Ishikawa (cell line): ENCODE measurements around the gene LRFN2.

Experiments
- CEBPB ChIP-seq: IDR thresholded peaks from 2 replicates; pipeline ENCODE4 v1.6.1; 2012
- CREB1 ChIP-seq: IDR thresholded peaks from 2 replicates; pipeline ENCODE4 v1.6.1; 2012; ENCODE audit warnings: low read depth
- EGR1 ChIP-seq: IDR thresholded peaks from 2 replicates; pipeline ENCODE4 v1.6.1; 2012
- EP300 ChIP-seq: IDR thresholded peaks from 2 replicates; pipeline ENCODE4 v1.6.1; 2012; ENCODE audit warnings: borderline replicate concordance
- FOXM1 ChIP-seq: IDR thresholded peaks from 2 replicates; pipeline ENCODE4 v1.6.1; 2012; ENCODE audit warnings: low read depth, borderline replicate concordance
- NFIC ChIP-seq: IDR thresholded peaks from 2 replicates; pipeline ENCODE4 v1.6.1; 2012
- RAD21 ChIP-seq: IDR thresholded peaks from 2 replicates; pipeline ENCODE4 v1.6.1; 2012; ENCODE audit warnings: low read depth
- REST ChIP-seq: IDR thresholded peaks from 2 replicates; pipeline ENCODE4 v1.6.1; 2012; ENCODE audit warnings: low read depth, mild to moderate bottlenecking
- TAF1 ChIP-seq: IDR thresholded peaks from 2 replicates; pipeline ENCODE4 v1.6.1; 2012; ENCODE audit warnings: low read depth, mild to moderate bottlenecking
- TCF12 ChIP-seq: IDR thresholded peaks from 2 replicates; pipeline ENCODE4 v1.6.1; 2012; ENCODE audit warnings: low read depth
- TEAD4 ChIP-seq: IDR thresholded peaks from 2 replicates; pipeline ENCODE4 v1.6.1; 2012
- YY1 ChIP-seq: IDR thresholded peaks from 2 replicates; pipeline ENCODE4 v1.6.1; 2012; ENCODE audit warnings: low read depth
- ZBTB7A ChIP-seq: IDR thresholded peaks from 2 replicates; pipeline ENCODE4 v1.6.1; 2012; ENCODE audit warnings: low read depth
- TF ChIP-seq, protein P1 (sequence below): IDR thresholded peaks from 2 replicates; pipeline ENCODE4 v1.6.1; 2012
- TF ChIP-seq, protein P2 (sequence below): IDR thresholded peaks from 2 replicates; pipeline ENCODE4 v1.6.1; 2012

The LRFN2 gene

DNA sequence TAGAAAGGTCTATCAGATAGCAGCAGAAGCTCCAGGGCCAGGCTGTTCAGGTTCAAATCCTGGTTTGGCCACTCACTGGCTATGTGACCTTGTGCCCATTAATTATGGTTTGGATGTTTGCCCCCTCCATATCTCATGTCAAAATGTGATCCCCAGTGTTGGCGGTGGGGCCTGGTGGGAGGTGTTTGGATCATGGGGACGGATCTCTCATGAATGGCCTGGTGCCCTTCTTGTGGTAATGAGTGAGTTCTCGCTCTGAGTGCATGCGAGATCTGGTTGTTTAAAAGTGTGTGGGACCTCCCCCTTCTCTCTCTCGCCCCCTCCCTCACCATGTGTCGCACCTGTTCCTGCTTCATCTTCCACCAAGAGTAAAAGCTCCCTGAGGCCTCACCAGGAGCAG, 240.9 kb downstream of the LRFN2 start:
- TF ChIP-seq RAD21, result no peak
- TF ChIP-seq CREB1, result no peak
- no peak for TF ChIP-seq TCF12
- TF ChIP-seq TAF1, result no peak
- TF ChIP-seq, protein P1, sequence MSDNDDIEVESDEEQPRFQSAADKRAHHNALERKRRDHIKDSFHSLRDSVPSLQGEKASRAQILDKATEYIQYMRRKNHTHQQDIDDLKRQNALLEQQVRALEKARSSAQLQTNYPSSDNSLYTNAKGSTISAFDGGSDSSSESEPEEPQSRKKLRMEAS, result no peak
- no peak for TF ChIP-seq TEAD4
- TF ChIP-seq NFIC, result no peak
- TF ChIP-seq REST, result no peak
- TF ChIP-seq ZBTB7A, result no peak
- no peak for TF ChIP-seq EGR1
- no peak for TF ChIP-seq YY1
- TF ChIP-seq, protein P2, sequence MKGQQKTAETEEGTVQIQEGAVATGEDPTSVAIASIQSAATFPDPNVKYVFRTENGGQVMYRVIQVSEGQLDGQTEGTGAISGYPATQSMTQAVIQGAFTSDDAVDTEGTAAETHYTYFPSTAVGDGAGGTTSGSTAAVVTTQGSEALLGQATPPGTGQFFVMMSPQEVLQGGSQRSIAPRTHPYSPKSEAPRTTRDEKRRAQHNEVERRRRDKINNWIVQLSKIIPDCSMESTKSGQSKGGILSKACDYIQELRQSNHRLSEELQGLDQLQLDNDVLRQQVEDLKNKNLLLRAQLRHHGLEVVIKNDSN, result no peak
- TF ChIP-seq EP300, result no peak
- TF ChIP-seq FOXM1, result no peak
- TF ChIP-seq CEBPB, result no peak

GRCh38 chr6:40344566-40345167, 242.5 kb downstream of the LRFN2 start:
- no peak for TF ChIP-seq CREB1
- no peak for TF ChIP-seq TAF1
- no peak for TF ChIP-seq EP300
- no peak for TF ChIP-seq ZBTB7A
- TF ChIP-seq REST, result no peak
- no peak for TF ChIP-seq RAD21
- no peak for TF ChIP-seq TEAD4
- TF ChIP-seq CEBPB, result no peak
- TF ChIP-seq, protein P2, result no peak
- TF ChIP-seq YY1, result no peak
- no peak for TF ChIP-seq FOXM1
- no peak for TF ChIP-seq EGR1
- TF ChIP-seq NFIC, result no peak
- no peak for TF ChIP-seq TCF12
- TF ChIP-seq, protein P1, result no peak

GRCh38 chr6:40343877-40344565, 243.1 kb downstream of the LRFN2 start:
- no peak for TF ChIP-seq NFIC
- no peak for TF ChIP-seq REST
- TF ChIP-seq TCF12, result no peak
- TF ChIP-seq TAF1, result no peak
- TF ChIP-seq YY1, result no peak
- no peak for TF ChIP-seq RAD21
- no peak for TF ChIP-seq CREB1
- TF ChIP-seq, protein P2, result no peak
- TF ChIP-seq EP300, result no peak
- no peak for TF ChIP-seq FOXM1
- TF ChIP-seq TEAD4, result no peak
